GM12891 (cell line): ENCODE data around the gene GLTP.
A peak's percentile ranks its signal among the peaks of the same experiment; 100 is the strongest.
"Not testable (repeated sequence)": the region's sequence is repeated elsewhere in the genome, so short reads cannot be mapped to it uniquely, and the experiment has no call there.

Source experiments
- DNase-seq: peaks from one replicate; pipeline ENCODE4 v3.0.0; 2011; ENCODE audit warnings: low spot score; ENCODE audit not compliant: insufficient read length
- FAIRE-seq: peaks from 2 replicates; lab custom pipeline; 2011; peaks lifted over from hg19 to GRCh38; lab: Jason Lieb, UNC
- PAX5 ChIP-seq: IDR thresholded peaks from 2 replicates; pipeline ENCODE4 v1.6.1; 2011; ENCODE audit warnings: low read length, moderate library complexity, mild to moderate bottlenecking; ENCODE audit not compliant: insufficient read depth, severe bottlenecking
- POLR2A ChIP-seq: IDR thresholded peaks from 2 replicates; pipeline ENCODE4 v1.6.1; 2011; ENCODE audit warnings: low read depth, low read length, control low read depth
- POLR2AphosphoS5 ChIP-seq: IDR thresholded peaks from 2 replicates; pipeline ENCODE4 v1.6.1; 2011; ENCODE audit warnings: low read depth, low read length, control low read depth
- POU2F2 ChIP-seq: IDR thresholded peaks from 2 replicates; pipeline ENCODE4 v1.6.1; 2011; ENCODE audit warnings: low read depth, mild to moderate bottlenecking, control low read depth, low read length, moderate library complexity
- SPI1 ChIP-seq: IDR thresholded peaks from 2 replicates; pipeline ENCODE4 v1.6.1; 2011; ENCODE audit warnings: low read depth, low read length, control low read depth
- TAF1 ChIP-seq: IDR thresholded peaks from 2 replicates; pipeline ENCODE4 v1.6.1; 2011; ENCODE audit warnings: low read depth, low read length, control low read depth

GLTP gene

GRCh38 chr12:109910254-109910968 lies 30.1 kb upstream of the GLTP start:
- TF ChIP-seq POU2F2: no peak
- TF ChIP-seq TAF1: no peak
- TF ChIP-seq PAX5: no peak
- TF ChIP-seq POLR2A: no peak
- DNase-seq (no peak), FAIRE-seq (no peak)

GRCh38 chr12:109905301-109905700 lies 25.0 kb upstream of the GLTP start:
- TF ChIP-seq PAX5 (no peak), POLR2AphosphoS5 (no peak), SPI1 (no peak), POU2F2 (no peak), POLR2A (no peak), TAF1 (no peak)
- DNase-seq (no peak), FAIRE-seq (no peak)

GRCh38 chr12:109902891-109903418 lies 22.6 kb upstream of the GLTP start:
- TF ChIP-seq TAF1 (no peak), SPI1 (no peak), POLR2AphosphoS5 (no peak), POU2F2 (no peak), PAX5 (no peak), POLR2A (no peak)
- no peak for DNase-seq
- FAIRE-seq: no peak

GRCh38 chr12:109900752-109901580 lies 20.6 kb upstream of the GLTP start:
- DNase-seq (no peak), FAIRE-seq (peak; percentile 64)
- TF ChIP-seq POLR2A (no peak), POLR2AphosphoS5 (no peak), SPI1 (no peak), POU2F2 (no peak), TAF1 (no peak), PAX5 (no peak)

- DNase-seq (peak; percentile 87), FAIRE-seq (peak; percentile 92)
- TF ChIP-seq PAX5 (no peak), POLR2A (peak; percentile 65), SPI1 (peak; percentile 1; the same call in 1 of the 2 replicates), POLR2AphosphoS5 (peak; percentile 43; the same call in 1 of the 2 replicates), POU2F2 (no peak), TAF1 (0 out of 2 replicates have a peak, but pooled peaks have one; percentile 36)
Measured at GRCh38 chr12:109899783-109900751, 19.7 kb upstream of the GLTP start, which contains the start of gene TCHP. TCHP (plus strand) TSS chr12:109900274; CDS start chr12:109903027, 2,753 bp downstream.

GRCh38 chr12:109899345-109899744 lies 19.0 kb upstream of the GLTP start:
- FAIRE-seq, DNase-seq: not testable (repeated sequence)

- TF ChIP-seq POLR2A: no peak
- TF ChIP-seq POU2F2: no peak
- no peak for TF ChIP-seq POLR2AphosphoS5
- TF ChIP-seq PAX5: no peak
- TF ChIP-seq TAF1: no peak
- no peak for TF ChIP-seq SPI1
- DNase-seq: no peak
- FAIRE-seq: no peak
Measured at GRCh38 chr12:109897029-109897428, 16.7 kb upstream of the GLTP start.

- FAIRE-seq (no peak), DNase-seq (no peak)
- TF ChIP-seq POU2F2 (no peak), TAF1 (no peak), POLR2A (no peak), PAX5 (no peak), POLR2AphosphoS5 (no peak), SPI1 (no peak)
Measured at GRCh38 chr12:109896188-109896587, 15.8 kb upstream of the GLTP start.

GRCh38 chr12:109894939-109895338 lies 14.6 kb upstream of the GLTP start:
- DNase-seq: no peak
- TF ChIP-seq POLR2A: no peak
- TF ChIP-seq PAX5: no peak
- TF ChIP-seq POU2F2: no peak
- no peak for TF ChIP-seq POLR2AphosphoS5
- TF ChIP-seq TAF1: no peak
- TF ChIP-seq SPI1: no peak
- no peak for FAIRE-seq
